Measurements from ENCODE around the gene BYSL.

Gene BYSL

DNA sequence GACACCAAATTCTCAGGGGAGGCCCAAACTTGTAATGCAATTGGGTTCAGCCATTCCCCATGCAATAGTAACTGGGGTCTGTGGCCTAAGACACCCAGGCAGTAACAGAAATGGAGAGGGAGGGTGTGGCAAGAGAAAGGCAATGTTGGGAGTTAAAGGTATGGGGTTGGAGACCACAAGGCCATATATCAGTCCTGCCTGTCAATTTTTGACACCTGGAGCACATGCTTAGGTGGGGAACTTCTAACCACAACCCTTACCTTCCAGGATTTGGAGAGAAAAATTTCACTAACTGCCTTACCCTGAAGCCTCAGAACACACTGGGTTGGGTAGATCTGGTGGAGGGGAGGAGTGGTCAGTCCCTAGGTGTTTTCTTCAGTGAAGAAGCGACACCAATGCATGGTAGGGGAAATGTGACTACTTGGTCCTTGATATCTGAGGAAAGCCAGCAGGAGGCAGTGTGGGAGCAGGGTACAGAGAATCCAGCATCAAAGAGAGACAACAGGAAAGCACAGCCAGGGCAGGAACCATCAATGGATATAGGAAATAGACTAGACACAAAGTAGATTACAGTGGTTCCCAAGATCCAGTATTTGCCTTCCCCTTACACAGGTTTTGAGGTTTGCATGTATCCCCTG is 19.3 kb upstream of the BYSL start:
- H3K23ac ChIP-seq (ENCODE audit: low read length), result no peak overlapping the region
- no CpG with 5 or more reads among the region's 1 CpG for WGBS (ENCODE audit: extremely low coverage, insufficient coverage, insufficient read length)
- H3K4me2 ChIP-seq (ENCODE audit: low read length), result no peak overlapping the region
- no peak overlapping the region for H3K18ac ChIP-seq (ENCODE audit: low read length)
- no peak overlapping the region for H2BK5ac ChIP-seq (ENCODE audit: low read depth, low read length, poor library complexity)
- peak in 1 of 2 donors; percentile 20 for DNase-seq
- no peak overlapping the region for H2AFZ ChIP-seq (ENCODE audit: insufficient read depth, low read length, poor library complexity)
- no peak overlapping the region for H2BK12ac ChIP-seq (ENCODE audit: low read length)
- no peaks in the 10 kb centered on the region for H3K4me1 ChIP-seq (ENCODE audit: control insufficient read depth in 1 of 2, insufficient read depth in 2 of 2, low read length in 2 of 2)
- H2AK5ac ChIP-seq (ENCODE audit: low read length), result no peak overlapping the region
- H3K4me3 ChIP-seq (ENCODE audit: low read depth, low read length), result no peak overlapping the region
- no peak overlapping the region for H2BK120ac ChIP-seq (ENCODE audit: insufficient read depth, low read length, poor library complexity)
- no peaks in the 10 kb centered on the region for H3K27me3 ChIP-seq (ENCODE audit: insufficient read depth, low read length)
- no peak overlapping the region for H4K91ac ChIP-seq (ENCODE audit: low read depth, low read length)
- no peaks in the 10 kb centered on the region for H3K9me3 ChIP-seq (ENCODE audit: insufficient read depth, low read depth, low read length)
- no peaks in the 10 kb centered on the region for H3K79me1 ChIP-seq (ENCODE audit: low read length)
- no peak overlapping the region for H3K9ac ChIP-seq (ENCODE audit: low read length)
- H3K14ac ChIP-seq (ENCODE audit: low read length), result no peak overlapping the region
- H3K79me2 ChIP-seq (ENCODE audit: control insufficient read depth, insufficient read depth, low read length, poor library complexity), result no peaks in the 10 kb centered on the region
- H3K36me3 ChIP-seq (ENCODE audit: control insufficient read depth in 1 of 2, insufficient read depth in 2 of 2, low read length in 2 of 2), result peaks cover 8 to 27% of the 10 kb centered on the region in 2 experiments
- H3K27ac ChIP-seq (ENCODE audit: low read depth, low read length), result no peak overlapping the region
- H4K12ac ChIP-seq (ENCODE audit: low read depth, low read length), result no peak overlapping the region
- no peak overlapping the region for H4K8ac ChIP-seq (ENCODE audit: low read depth, low read length)
- no peak overlapping the region for H3K4ac ChIP-seq (ENCODE audit: low read depth, low read length)

GRCh38 chr6:41909727-41910126 is 11.6 kb upstream of the BYSL start:
- Histone ChIP-seq H3K36me3 (ENCODE audit: control insufficient read depth in 1 of 2, insufficient read depth in 2 of 2, low read length in 2 of 2) (peaks cover 20 to 46% of the 10 kb centered on the region in 2 experiments), H3K27ac (ENCODE audit: low read depth, low read length) (no peak overlapping the region), H3K4ac (ENCODE audit: low read depth, low read length) (no peak overlapping the region), H3K14ac (ENCODE audit: low read length) (no peak overlapping the region), H2BK120ac (ENCODE audit: insufficient read depth, low read length, poor library complexity) (no peak overlapping the region), H3K4me1 (ENCODE audit: control insufficient read depth in 1 of 2, insufficient read depth in 2 of 2, low read length in 2 of 2) (no peaks in the 10 kb centered on the region), H3K9ac (ENCODE audit: low read length) (no peak overlapping the region), H3K27me3 (ENCODE audit: insufficient read depth, low read length) (no peaks in the 10 kb centered on the region), H3K79me1 (ENCODE audit: low read length) (no peaks in the 10 kb centered on the region), H2AFZ (ENCODE audit: insufficient read depth, low read length, poor library complexity) (no peak overlapping the region), H2AK5ac (ENCODE audit: low read length) (no peak overlapping the region), H3K79me2 (ENCODE audit: control insufficient read depth, insufficient read depth, low read length, poor library complexity) (no peaks in the 10 kb centered on the region), H3K9me3 (ENCODE audit: insufficient read depth, low read depth, low read length) (no peaks in the 10 kb centered on the region), H4K91ac (ENCODE audit: low read depth, low read length) (no peak overlapping the region), H3K4me2 (ENCODE audit: low read length) (no peak overlapping the region), H3K23ac (ENCODE audit: low read length) (no peak overlapping the region), H2BK12ac (ENCODE audit: low read length) (no peak overlapping the region), H4K12ac (ENCODE audit: low read depth, low read length) (no peak overlapping the region), H2BK5ac (ENCODE audit: low read depth, low read length, poor library complexity) (no peak overlapping the region), H3K18ac (ENCODE audit: low read length) (no peak overlapping the region), H4K8ac (ENCODE audit: low read depth, low read length) (no peak overlapping the region), H3K4me3 (ENCODE audit: low read depth, low read length) (no peak overlapping the region)
- no peak for DNase-seq
- no CpG with 5 or more reads among the region's 1 CpG for WGBS (ENCODE audit: extremely low coverage, insufficient coverage, insufficient read length)

DNA sequence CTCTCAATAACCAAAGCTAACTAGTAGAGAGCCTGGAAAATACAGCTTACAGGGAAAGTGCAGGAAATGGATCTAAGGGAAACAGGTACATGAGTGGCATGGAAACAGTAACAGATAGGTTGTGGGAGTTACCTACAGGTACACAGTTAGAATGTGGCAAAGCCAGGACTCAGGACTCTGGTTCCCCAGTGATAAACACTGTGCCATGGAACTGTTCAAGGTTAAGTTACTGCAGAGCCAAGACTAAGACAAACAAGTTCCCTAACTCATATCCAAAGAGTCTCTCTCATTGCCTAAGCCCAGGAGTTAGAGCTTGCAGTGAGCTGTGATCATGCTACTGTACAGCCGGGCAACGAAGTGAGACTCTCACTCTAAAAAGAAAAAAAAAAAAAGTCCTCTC is 7.0 kb upstream of the BYSL start:
- Histone ChIP-seq H3K4me3 (ENCODE audit: low read depth, low read length) (no peak overlapping the region), H3K4me2 (ENCODE audit: low read length) (no peak overlapping the region), H3K4ac (ENCODE audit: low read depth, low read length) (no peak overlapping the region), H2BK120ac (ENCODE audit: insufficient read depth, low read length, poor library complexity) (no peak overlapping the region), H4K91ac (ENCODE audit: low read depth, low read length) (no peak overlapping the region), H3K27ac (ENCODE audit: low read depth, low read length) (no peak overlapping the region), H3K9me3 (ENCODE audit: insufficient read depth, low read depth, low read length) (no peaks in the 10 kb centered on the region), H3K14ac (ENCODE audit: low read length) (no peak overlapping the region), H3K9ac (ENCODE audit: low read length) (no peak overlapping the region), H3K79me1 (ENCODE audit: low read length) (no peaks in the 10 kb centered on the region), H4K8ac (ENCODE audit: low read depth, low read length) (no peak overlapping the region), H3K4me1 (ENCODE audit: control insufficient read depth in 1 of 2, insufficient read depth in 2 of 2, low read length in 2 of 2) (no peaks in the 10 kb centered on the region), H2AK5ac (ENCODE audit: low read length) (no peak overlapping the region), H2BK12ac (ENCODE audit: low read length) (no peak overlapping the region), H3K79me2 (ENCODE audit: control insufficient read depth, insufficient read depth, low read length, poor library complexity) (no peaks in the 10 kb centered on the region), H2AFZ (ENCODE audit: insufficient read depth, low read length, poor library complexity) (no peak overlapping the region), H4K12ac (ENCODE audit: low read depth, low read length) (no peak overlapping the region), H3K23ac (ENCODE audit: low read length) (no peak overlapping the region), H3K27me3 (ENCODE audit: insufficient read depth, low read length) (no peaks in the 10 kb centered on the region), H2BK5ac (ENCODE audit: low read depth, low read length, poor library complexity) (no peak overlapping the region), H3K18ac (ENCODE audit: low read length) (no peak overlapping the region), H3K36me3 (ENCODE audit: control insufficient read depth in 1 of 2, insufficient read depth in 2 of 2, low read length in 2 of 2) (peaks cover 19 to 30% of the 10 kb centered on the region in 2 experiments)
- no peak for DNase-seq
- WGBS (ENCODE audit: extremely low coverage, insufficient coverage, insufficient read length), result no CpG with 5 or more reads among the region's 2 CpGs

DNA sequence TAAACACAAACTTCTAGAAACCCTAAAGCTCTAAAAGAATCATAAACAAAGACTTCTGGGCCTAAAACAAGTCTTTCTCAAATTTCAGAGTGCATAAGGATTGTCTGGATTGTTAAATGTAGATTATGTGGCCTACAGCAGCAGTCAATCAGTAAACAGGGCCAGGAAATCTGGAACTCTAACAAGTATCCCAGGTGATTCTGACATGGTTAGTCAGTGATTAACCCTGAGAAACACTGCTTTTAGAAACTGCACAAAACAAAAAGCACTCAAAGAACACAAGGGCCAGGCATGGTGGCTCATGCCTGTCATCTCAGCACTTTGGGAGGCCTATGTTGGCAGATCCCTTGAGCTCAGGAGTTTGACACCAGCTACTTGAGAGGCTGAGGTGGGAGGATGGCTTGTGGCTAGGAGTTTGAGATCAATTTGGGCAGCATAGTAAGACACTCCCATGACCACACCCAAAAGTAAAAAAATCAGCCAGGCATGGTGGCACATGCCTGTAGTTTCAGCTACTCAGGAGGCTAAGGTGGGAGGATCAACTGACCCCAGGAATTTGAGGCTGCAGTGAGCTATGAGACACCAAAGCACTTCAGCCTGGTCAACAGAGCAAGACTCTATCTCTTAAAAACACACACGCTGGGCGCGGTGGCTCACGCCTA is 6.3 kb upstream of the BYSL start:
- Histone ChIP-seq H3K79me2 (ENCODE audit: control insufficient read depth, insufficient read depth, low read length, poor library complexity) (no peaks in the 10 kb centered on the region), H3K9me3 (ENCODE audit: insufficient read depth, low read depth, low read length) (no peaks in the 10 kb centered on the region), H3K9ac (ENCODE audit: low read length) (no peak overlapping the region), H3K27ac (ENCODE audit: low read depth, low read length) (no peak overlapping the region), H3K23ac (ENCODE audit: low read length) (no peak overlapping the region), H3K4me1 (ENCODE audit: control insufficient read depth in 1 of 2, insufficient read depth in 2 of 2, low read length in 2 of 2) (peaks cover 2 to 3% of the 10 kb centered on the region in 2 experiments), H2AFZ (ENCODE audit: insufficient read depth, low read length, poor library complexity) (no peak overlapping the region), H3K14ac (ENCODE audit: low read length) (no peak overlapping the region), H3K4me3 (ENCODE audit: low read depth, low read length) (no peak overlapping the region), H4K8ac (ENCODE audit: low read depth, low read length) (no peak overlapping the region), H2BK12ac (ENCODE audit: low read length) (no peak overlapping the region), H4K91ac (ENCODE audit: low read depth, low read length) (no peak overlapping the region), H2BK5ac (ENCODE audit: low read depth, low read length, poor library complexity) (no peak overlapping the region), H3K36me3 (ENCODE audit: control insufficient read depth in 1 of 2, insufficient read depth in 2 of 2, low read length in 2 of 2) (peaks cover 17 to 28% of the 10 kb centered on the region in 2 experiments), H3K4ac (ENCODE audit: low read depth, low read length) (no peak overlapping the region), H2AK5ac (ENCODE audit: low read length) (no peak overlapping the region), H3K18ac (ENCODE audit: low read length) (no peak overlapping the region), H3K27me3 (ENCODE audit: insufficient read depth, low read length) (no peaks in the 10 kb centered on the region), H2BK120ac (ENCODE audit: insufficient read depth, low read length, poor library complexity) (no peak overlapping the region), H3K79me1 (ENCODE audit: low read length) (no peaks in the 10 kb centered on the region), H4K12ac (ENCODE audit: low read depth, low read length) (no peak overlapping the region), H3K4me2 (ENCODE audit: low read length) (no peak overlapping the region)
- DNase-seq, result no peak
- WGBS (ENCODE audit: extremely low coverage, insufficient coverage, insufficient read length), result no CpG with 5 or more reads among the region's 4 CpGs

Measured in trophoblast cell (in vitro differentiated cells and primary cell).